Neural cell (in vitro differentiated cells): ENCODE results near the gene IGSF1.

Source experiments
- EZH2 ChIP-seq: fragments of 200-600, 300-800 bp; shearing (Covaris generic), sonication (generic); IDR thresholded peaks from 2 replicates; pipeline ENCODE4 v1.6.1; 2014; ENCODE audit warnings: antibody characterized with exemption, low read length, borderline replicate concordance, mild to moderate bottlenecking; ENCODE audit not compliant: insufficient read depth, poor library complexity, severe bottlenecking
- POLR2AphosphoS5 ChIP-seq: IDR thresholded peaks from 2 replicates; pipeline ENCODE4 v1.6.1; 2012
- SMC3 ChIP-seq: fragments of 450-650 bp; conservative IDR thresholded peaks from 2 replicates; pipeline ENCODE4 v1.6.1; 2014; ENCODE audit warnings: antibody characterized with exemption, mild to moderate bottlenecking, moderate library complexity; ENCODE audit not compliant: poor library complexity
- TF ChIP-seq, protein P1 (sequence below): fragments of 450-650 bp; IDR thresholded peaks from 2 replicates; pipeline ENCODE4 v1.5.1; 2014; ENCODE audit warnings: antibody characterized with exemption, mild to moderate bottlenecking, moderate library complexity; ENCODE audit not compliant: poor library complexity, severe bottlenecking
- TF ChIP-seq, protein P2 (sequence below): IDR thresholded peaks from 2 replicates; pipeline ENCODE4 v1.6.1; 2012; ENCODE audit warnings: borderline replicate concordance

DNA sequence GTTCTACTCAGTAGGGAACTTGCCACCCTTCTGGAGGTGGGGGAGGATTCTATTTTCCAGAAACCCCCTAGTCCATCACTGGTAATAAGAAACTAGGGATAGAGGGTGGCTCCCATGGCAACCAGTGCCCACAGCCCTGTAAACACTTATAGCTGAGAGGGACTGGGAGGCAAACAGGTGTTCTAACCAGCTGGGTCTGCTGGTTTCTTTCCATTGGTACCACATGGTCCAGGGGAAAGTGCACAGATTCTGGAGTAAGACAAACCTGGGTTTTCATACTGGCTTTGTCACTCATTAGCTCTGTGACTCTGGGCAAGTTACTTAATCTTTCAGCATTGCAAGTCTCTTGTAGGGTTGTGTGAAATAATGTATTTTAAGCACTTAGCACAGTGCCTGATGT is 26.9 kb downstream of the IGSF1 start:
- TF ChIP-seq, protein P1, sequence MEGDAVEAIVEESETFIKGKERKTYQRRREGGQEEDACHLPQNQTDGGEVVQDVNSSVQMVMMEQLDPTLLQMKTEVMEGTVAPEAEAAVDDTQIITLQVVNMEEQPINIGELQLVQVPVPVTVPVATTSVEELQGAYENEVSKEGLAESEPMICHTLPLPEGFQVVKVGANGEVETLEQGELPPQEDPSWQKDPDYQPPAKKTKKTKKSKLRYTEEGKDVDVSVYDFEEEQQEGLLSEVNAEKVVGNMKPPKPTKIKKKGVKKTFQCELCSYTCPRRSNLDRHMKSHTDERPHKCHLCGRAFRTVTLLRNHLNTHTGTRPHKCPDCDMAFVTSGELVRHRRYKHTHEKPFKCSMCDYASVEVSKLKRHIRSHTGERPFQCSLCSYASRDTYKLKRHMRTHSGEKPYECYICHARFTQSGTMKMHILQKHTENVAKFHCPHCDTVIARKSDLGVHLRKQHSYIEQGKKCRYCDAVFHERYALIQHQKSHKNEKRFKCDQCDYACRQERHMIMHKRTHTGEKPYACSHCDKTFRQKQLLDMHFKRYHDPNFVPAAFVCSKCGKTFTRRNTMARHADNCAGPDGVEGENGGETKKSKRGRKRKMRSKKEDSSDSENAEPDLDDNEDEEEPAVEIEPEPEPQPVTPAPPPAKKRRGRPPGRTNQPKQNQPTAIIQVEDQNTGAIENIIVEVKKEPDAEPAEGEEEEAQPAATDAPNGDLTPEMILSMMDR, result no peak
- TF ChIP-seq POLR2AphosphoS5, result no peak
- TF ChIP-seq EZH2, result no peak
- no peak for TF ChIP-seq SMC3
- TF ChIP-seq, protein P2, sequence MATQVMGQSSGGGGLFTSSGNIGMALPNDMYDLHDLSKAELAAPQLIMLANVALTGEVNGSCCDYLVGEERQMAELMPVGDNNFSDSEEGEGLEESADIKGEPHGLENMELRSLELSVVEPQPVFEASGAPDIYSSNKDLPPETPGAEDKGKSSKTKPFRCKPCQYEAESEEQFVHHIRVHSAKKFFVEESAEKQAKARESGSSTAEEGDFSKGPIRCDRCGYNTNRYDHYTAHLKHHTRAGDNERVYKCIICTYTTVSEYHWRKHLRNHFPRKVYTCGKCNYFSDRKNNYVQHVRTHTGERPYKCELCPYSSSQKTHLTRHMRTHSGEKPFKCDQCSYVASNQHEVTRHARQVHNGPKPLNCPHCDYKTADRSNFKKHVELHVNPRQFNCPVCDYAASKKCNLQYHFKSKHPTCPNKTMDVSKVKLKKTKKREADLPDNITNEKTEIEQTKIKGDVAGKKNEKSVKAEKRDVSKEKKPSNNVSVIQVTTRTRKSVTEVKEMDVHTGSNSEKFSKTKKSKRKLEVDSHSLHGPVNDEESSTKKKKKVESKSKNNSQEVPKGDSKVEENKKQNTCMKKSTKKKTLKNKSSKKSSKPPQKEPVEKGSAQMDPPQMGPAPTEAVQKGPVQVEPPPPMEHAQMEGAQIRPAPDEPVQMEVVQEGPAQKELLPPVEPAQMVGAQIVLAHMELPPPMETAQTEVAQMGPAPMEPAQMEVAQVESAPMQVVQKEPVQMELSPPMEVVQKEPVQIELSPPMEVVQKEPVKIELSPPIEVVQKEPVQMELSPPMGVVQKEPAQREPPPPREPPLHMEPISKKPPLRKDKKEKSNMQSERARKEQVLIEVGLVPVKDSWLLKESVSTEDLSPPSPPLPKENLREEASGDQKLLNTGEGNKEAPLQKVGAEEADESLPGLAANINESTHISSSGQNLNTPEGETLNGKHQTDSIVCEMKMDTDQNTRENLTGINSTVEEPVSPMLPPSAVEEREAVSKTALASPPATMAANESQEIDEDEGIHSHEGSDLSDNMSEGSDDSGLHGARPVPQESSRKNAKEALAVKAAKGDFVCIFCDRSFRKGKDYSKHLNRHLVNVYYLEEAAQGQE, result no peak
